Measurements from ENCODE around the gene CBLC. TPM values are rescaled to one million over a fixed set of nuclear protein-coding genes. Genes with fewer than 3 reads are reported as not detected.

Gene CBLC
- total RNA-seq, 2 experiments from 2014 or later: not detected

Small RNA genes lying within 50 kb of the gene (microRNA-seq; reads per million reads assigned to microRNA genes)
- not detected for gene MIR8085 (ENCODE audit: borderline microRNAs expressed)

Other genes starting within 250 kb of the CBLC start
- gene CEACAM20, start 248.2 kb upstream of the CBLC start, total RNA-seq: not detected
- not detected for gene IGSF23, start 164.3 kb upstream of the CBLC start, total RNA-seq
- gene PVR, start 134.0 kb upstream of the CBLC start, total RNA-seq: 1 to 10 TPM in 1 of 2 experiments, under 1 TPM in 1; 0.95 to 1.1 TPM
- under 1 TPM; 0.25 to 0.81 TPM for gene CEACAM19, start 106.4 kb upstream of the CBLC start, total RNA-seq
- gene CEACAM16, start 78.7 kb upstream of the CBLC start, total RNA-seq: not detected
- 100 to 1,000 TPM; 107 to 116 TPM for gene BCL3, start 29.2 kb upstream of the CBLC start, total RNA-seq
- not detected for gene BCAM, start 31.2 kb downstream of the CBLC start, total RNA-seq
- gene NECTIN2, start 68.4 kb downstream of the CBLC start, total RNA-seq: 1 to 10 TPM; 2.0 to 2.5 TPM
- 10 to 100 TPM; 25.8 to 27.4 TPM for gene TOMM40, start 113.4 kb downstream of the CBLC start, total RNA-seq
- 1 to 10 TPM; 5.0 TPM for gene APOE, start 127.9 kb downstream of the CBLC start, total RNA-seq
- not detected for gene APOC1, start 136.7 kb downstream of the CBLC start, total RNA-seq
- gene APOC4, start 164.3 kb downstream of the CBLC start, total RNA-seq: not detected
- gene APOC2, start 168.2 kb downstream of the CBLC start, total RNA-seq: not detected
- gene CLPTM1, start 177.5 kb downstream of the CBLC start, total RNA-seq: 100 to 1,000 TPM; 108 to 113 TPM
- gene RELB, start 223.6 kb downstream of the CBLC start, total RNA-seq: 100 to 1,000 TPM; 168 to 179 TPM